Stimulated activated CD4-positive, alpha-beta T cell treated with anti-CD3 and anti-CD28 coated beads, Interleukin-12 subunit alpha, Interleukin-12 subunit beta, amount 100 ng/mL, for 24 hours (primary cell): ENCODE results near the gene PHGDH.
A peak's percentile ranks its signal among the peaks of the same experiment; 100 is the strongest.
"Not testable (repeated sequence)": the region's sequence is repeated elsewhere in the genome, so short reads cannot be mapped to it uniquely, and the experiment has no call there.

ENCODE experiments used
- DNase-seq, 2 experiments: peaks; one replicate each; pipeline ENCODE4 v3.0.0-alpha.2; 2020; ENCODE audit warnings: low read depth in 2 of 2

PHGDH gene

DNA sequence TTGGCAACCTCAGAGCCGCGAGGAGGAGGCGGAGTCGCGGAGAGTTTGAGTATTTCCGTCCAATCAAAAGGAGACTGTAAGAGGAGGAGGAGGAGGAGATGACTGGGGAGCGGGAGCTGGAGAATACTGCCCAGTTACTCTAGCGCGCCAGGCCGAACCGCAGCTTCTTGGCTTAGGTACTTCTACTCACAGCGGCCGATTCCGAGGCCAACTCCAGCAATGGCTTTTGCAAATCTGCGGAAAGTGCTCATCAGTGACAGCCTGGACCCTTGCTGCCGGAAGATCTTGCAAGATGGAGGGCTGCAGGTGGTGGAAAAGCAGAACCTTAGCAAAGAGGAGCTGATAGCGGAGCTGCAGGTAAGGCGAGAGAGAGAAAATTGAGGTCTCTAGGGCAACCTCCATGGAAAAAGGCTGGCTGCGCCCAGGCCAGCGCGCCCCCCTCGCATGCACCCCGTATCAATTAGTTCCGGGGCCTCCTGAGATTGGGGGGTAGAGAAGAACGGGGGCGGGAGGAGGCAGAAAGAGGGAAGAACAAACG is at the start of gene PHGDH:
TSS of gene PHGDH (plus strand) at position 131 of the 538 bp plus-strand sequence. CDS start at position 220, 89 bp downstream.
- peak; percentile 33 to 60 for DNase-seq

DNA sequence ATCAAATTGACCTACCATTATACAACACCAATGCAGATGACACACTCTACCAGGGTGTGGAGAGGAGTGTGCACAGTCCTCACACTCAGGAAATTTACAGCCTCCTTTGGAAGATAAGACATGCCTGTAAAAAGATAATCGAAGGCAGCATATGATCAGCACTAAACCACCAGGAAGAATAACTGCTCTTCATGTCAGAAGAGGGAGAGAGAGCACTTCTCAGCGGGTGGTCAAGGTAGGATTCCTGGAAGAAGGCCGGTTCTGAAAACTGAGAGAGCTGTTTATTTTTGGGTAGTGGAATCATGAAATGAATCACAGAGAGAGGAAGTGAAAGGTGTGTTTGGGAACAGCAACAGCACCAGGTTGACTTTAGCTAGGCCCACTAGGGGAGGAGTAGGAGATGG is 49.7 kb upstream of the PHGDH start:
- no peak for DNase-seq

DNA sequence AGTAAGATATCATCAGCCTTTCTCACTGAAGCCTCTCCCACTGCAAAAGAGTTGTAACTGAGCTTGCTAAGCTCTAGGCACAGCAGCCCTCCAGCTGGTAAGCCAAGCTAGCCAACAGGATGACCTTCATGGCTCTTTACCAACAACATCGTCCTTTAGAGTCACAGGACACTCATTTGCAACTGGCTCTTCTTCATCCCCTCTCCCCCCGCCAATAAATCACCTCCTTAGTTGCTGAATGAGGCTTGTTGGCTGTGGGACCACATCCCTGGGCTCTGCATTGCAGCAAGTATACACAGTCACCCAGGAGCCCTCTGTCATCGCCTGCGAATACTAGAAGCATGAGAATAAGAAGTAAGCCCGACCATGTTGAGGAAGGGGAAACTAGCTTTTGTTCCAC is 47.7 kb upstream of the PHGDH start:
- no peak for DNase-seq

DNA sequence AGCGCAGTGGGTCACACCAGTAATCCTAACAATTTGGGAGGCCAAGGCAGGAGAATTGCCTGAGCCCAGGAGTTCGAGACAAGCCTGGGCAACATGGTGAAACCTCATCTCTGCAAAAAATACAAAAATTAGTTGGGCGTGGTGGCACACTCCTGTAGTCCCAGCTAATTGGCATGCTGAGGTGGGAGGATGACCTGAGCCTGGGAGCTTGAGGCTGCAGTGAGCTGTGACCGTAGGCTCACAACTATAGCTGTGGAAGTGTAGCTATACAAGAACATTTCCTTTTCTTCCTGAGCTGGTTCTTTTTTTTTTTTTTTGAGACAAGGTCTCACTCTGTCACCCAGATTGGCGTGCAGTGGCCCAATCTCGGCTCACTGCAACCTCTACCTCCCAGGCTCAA is 44.6 kb upstream of the PHGDH start:
- DNase-seq: no peak

DNA sequence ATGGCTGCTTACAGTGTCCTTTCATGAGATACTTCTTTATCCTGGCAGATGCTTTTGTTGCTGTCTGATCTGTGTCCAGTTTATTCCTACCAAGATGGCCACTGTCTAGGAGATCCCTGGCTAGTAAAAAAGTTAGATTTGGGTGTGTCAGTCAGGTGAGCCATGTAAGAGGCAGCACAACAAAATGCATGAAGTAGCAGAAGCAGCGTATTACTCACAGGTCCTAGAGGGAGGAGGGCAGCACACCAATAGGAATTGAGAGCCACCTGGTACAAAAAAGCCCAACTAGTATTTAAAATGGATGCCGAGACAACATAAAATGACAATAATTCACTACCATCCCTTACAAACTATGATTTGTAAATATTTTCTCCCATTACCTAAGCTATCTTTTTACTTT is 40.8 kb upstream of the PHGDH start:
- DNase-seq: no peak

DNA sequence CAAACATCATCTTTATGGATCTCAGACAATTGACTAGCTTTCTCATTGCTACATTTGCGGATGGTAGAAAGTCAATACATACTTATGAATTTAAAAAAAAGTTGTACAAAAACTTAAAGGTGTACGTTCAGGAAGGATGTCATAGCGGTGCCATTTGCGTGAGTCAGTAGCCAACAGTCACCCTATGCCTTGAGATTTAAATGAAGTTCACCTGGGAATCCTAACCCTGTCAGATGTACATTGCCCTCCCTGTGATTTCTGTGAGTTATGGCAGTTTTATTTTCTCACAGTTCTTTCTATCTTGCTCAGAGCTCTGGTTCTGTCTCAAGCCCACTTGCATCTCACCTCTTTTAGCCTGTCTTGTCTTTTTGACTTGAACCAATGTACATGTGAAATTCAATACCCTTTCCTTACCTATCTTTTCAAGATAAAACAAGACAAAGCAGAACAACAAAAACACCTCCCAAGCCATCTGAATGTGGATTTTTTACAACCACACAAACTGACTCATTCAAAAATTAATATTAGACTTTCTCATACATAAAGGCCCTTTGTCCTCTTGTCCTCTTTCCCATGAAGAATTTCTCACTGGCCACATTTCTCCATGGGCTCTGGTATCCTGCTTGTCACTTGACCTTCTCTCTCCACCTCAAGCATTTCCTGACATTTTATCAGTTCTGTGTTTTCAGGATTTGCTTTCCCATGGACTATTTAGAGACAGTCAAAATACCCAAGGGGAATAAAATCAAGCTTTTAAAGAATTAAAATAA is 38.4 kb upstream of the PHGDH start:
- DNase-seq: no peak

DNA sequence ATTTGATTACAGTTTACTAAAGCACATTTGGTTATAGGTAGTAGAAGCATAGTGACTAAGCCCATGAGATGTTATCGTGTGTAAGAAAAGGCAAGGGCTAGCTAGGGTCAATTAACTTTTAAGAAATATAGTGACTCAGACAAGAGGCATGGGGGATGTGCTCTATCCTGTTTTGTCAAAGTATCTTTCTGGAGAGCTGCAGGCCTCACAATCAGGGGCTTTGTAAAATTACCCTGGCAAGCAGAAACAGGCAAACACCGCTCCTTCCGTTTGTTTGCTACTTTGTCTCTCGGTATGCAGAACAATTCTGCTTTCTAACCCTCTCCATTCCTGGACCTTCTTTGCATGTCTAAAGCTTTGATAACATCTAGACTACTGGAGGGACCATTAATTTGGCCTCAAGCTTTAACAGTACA is 37.6 kb upstream of the PHGDH start:
- no peak for DNase-seq

DNA sequence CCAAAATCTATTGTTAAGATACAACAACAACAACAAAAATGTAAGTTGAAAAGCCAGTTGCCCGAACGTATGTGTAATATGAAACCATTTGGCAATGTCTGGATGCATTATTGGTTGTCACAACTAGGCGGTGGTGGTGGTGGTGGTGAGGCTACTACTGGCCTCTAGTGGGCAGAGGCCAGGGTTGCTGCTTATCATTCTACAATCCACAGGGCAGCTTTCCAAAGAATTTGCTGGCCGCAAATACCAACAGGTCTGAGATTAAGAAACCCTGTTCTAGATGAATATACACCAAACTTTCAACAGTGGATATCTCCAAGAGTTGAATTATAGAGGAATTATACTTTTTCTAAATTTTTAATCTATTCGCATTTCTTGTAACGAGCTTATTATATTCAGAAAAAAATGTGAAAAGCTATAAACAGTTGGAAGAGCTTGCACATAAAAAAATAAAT is 36.9 kb upstream of the PHGDH start:
- DNase-seq: peak in 1 of 2 experiments; percentile 16

DNA sequence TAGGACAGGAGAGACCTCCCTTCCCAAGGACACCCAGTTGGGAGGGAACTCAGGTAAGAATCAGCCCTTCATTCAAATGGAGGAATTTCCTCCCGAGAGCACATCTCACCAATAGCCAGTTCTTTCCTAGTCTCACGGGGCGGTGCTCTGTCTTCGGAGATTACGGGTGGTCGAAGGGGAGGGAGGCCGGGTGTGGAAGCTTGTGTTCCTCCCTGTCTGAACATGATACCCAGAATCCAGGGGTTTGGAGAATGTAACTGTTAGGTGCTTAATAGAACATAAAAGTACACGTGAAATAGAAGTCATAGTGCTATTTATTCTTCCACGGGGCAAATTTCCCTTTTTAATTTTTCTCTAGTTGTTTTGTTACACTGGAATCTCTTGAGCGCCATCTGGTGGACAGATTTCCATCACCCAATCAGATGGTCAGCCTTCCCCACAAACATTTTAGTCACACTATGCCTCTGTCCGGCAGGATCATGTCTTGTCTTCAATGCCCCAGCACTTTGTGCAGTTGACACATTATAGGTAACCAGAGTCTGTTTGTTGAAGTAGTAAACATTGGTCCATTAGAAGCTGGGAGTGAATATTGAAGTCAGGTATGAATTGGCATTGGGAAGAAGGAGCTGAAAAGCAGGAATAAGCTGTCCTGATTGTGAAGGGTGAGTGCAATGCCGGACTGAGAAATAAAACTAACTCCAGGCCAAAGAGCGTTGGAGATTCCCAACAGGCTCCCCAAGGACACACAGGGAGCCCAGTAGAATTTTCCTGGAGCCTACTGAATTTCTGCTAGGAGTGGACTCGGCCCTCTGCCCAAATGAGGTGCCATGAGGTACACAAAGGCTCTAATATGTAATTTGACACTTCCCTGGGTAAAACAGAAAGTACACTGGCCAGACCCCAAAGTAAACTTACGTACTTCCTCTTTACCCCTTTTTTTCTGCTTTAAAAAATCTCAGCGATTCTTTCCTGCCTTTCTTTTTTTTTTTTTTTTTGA is 36.1 kb upstream of the PHGDH start:
- DNase-seq: peak; percentile 33 to 69

DNA sequence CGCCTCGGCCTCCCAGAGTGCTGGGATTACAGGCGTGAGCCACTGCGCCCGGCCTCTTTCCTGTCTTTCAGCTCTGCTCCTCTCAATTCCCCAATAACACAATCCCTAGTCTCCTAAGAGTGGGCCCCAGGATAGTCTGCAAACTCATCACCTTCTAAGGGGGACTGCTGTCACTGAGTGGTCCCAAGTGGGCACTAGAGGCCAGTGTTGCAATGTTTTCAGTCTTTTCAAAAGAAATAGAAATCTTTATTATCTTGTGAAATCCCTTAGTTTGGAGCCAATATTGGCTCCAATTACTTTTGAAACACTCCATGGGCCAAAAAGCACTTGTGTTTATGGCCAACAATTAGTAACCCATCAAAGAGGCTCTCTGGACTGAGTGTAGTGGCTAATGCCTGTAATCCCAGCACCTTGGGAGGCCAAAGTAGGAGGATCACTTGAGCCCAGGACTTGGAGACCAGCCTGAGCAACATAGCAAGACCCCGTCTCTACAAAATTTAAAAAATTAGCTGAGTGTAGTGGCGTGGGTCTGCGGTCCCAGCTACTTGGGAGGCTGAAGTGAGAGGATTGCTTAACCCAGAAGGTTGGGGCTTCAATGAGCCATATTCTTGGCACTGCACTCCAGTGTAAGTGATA is 35.0 kb upstream of the PHGDH start:
- DNase-seq: no peak

DNA sequence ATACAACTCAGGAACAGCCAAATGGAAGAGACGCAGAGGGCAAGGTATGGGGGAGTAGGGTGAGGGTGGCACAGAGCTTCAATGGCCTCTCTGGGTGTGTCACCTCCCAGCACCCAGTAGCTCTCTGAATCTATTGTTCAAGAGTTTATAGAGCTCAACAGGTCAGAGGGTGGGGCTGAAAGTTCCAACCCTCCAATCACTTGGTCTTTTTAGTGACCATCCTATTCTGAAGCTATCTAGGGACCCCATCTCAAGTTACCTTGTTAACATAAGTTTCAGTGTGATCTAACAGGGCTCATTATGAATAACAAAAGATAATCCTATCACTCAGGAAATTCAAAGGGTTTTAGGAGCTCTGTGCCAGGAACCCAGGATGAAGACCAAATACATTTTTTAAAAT is 32.5 kb upstream of the PHGDH start:
- DNase-seq: no peak

DNA sequence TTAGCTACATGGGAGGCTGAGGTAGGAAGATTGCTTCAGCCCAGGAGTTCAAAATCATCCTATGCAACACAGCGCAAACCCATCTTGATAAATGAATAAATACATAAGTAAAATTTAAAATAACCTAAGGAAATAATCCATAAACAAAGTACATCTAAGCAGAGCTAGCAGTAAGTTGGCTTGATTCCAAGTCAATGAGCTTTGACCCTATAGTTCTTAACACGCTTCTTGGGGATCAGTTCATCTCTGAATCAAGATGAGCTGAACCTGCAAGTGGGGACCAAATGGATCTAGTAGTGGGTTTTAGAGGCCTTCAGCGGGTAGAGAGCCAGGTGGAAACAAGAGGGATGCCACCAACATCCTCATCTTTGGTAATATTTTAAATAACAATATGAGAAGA is 31.5 kb upstream of the PHGDH start:
- no peak for DNase-seq

DNA sequence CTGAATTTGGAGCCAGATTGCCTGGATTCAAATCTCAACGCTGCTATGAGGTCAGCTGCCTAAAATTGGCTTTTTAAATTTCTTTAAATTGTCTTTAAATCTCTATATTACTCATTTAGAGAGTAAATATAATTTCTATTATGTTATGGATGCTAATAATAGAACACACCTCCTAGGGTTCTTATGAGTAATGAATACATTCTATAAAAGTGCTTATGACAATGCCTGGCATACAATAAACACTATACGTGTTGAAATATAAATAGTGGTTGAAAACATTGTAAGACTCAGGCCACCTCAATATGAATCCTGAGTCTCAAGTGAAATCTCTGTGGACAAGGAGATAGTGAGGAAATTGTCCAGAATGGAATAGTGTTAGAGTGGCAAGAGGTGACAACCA is 31.0 kb upstream of the PHGDH start:
- no peak for DNase-seq

DNA sequence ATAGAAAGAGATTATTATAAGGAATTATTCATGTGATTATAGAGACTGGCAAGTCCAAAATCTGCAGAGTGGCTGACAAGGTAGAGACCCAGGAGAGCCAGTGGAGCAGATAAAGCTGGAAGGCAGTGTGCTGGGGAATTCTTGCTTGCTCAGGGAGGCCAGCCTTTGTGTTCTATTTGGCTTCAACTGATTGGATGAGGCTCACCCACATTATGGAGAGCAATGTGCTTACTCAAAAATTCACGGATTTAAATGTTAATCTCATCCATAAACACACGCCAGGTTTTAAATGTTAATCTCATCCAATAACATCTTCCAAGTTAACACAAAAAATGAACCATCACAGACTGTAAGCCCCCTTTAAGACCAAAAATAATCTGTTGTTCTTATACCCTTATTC is 30.2 kb upstream of the PHGDH start:
- DNase-seq: no peak

DNA sequence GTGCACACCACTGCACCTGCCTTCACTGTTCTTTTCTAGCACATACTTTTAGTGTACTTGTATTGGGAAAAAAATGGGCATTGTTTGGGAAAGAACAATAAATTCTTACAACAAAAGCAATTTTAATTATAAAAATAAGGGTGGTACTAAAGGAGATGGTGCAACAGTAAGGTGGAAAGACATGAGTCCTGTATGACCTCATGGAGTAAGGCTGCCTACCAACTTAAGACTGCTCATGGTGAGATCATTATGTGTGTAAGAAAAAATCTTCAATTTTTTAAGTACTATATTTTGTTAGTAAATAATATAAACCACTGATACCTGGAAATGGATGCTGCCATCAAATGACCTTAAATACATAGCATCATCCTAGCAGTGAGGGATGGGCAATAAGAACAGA is 29.6 kb upstream of the PHGDH start:
- no peak for DNase-seq

DNA sequence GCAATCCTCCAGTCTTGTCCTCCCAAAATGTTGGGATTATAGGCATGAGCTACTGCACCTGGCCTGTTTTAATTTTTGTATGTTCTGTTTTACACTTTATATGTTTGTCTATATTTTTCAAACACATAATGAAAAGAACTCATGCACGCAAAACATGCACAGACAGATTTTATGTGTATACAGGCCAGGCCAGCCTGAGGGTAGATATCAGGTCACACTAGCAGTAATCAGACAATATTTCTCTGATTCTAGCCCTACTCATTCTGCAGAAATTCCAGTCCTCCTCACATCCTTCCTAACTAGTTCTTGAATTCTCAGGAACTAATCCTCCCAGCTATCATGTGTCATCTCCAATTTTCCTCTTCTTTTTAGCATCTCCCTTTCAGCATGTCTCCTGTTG is 27.8 kb upstream of the PHGDH start:
- no peak for DNase-seq

DNA sequence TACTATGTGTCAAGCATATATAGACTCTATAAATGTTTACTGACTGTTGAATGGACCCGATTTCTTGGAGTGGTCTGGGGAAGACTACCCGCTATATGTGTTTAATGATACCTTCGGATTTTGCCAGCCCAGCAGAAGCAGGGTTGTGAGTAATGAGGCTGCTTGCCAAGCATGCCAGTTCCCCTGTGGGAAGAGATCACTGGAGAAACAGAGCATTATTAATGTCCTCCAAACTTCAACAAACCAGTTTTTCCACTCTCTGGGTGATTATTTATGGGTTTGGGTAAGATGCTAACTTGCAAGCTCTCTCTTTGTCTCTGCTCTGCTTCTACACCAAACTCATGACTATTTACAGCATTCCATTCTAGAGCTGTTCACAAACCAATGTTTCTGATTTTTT is 25.1 kb upstream of the PHGDH start:
- DNase-seq: no peak

DNA sequence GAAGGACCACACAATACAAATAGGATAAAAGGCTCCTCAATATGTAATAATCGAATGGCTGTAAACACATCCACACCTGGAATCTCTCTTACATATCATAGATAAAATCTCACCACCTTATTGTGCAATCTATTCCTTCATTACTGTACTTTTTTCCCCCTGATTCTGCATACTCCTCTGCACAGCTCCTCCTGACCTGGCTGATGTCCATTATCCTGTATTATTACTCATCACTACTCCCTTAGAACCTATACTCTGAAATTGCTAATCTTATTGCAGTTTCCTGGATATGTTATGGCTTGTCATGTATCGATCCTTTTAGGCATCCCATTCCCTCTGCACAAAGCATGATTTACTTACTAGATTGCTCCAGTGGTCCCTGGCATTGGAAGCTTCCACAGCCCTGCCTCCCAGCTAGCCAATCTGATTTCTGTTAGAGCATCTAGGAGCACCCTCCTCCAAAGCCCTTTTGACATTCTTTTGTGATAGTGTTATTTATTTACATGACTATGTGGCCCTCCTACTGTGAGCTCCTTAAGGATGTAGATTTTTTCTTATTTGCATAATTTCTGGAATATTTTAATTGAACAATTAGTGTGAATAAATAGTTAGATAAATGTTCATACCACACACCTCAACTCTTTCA is 24.2 kb upstream of the PHGDH start:
- no peak for DNase-seq

DNA sequence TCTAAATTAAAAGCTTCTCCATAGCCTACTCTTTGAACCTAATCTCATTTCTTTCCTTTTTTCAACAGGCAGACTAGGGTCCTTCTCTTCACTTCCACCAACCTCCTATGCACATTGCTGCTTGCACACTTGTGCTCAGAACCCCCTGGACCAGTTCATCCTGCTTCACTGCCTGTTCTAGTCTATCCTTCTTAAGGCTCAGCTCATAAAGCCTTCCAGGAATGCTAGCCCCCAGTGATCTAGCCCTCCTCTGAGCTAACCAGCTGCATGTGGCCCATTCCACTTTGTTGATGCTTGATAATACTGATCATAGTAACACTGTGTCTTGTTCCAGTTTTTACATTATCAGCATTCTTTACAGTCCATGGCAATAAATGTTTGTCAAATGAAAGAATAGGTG is 22.9 kb upstream of the PHGDH start:
- DNase-seq: no peak

DNA sequence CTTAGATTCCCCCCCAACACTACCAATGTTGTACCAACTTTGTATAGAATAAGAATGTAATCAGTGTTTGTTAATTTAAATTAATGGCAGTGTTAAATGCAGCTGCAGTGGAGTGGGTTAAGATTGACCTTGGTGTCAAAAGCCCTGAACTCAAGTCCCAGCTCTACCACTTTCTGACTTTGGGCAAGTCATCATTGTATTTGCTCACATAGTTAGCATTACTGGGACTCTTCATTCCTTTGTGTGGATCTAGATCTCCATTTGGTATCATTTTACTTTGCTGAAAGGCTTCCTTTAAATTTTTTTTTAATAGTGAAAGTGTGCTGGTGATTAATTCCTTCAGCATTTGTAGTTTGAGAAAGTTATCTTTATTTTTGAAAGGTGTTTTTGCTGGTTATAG is 22.2 kb upstream of the PHGDH start:
- DNase-seq: no peak

DNA sequence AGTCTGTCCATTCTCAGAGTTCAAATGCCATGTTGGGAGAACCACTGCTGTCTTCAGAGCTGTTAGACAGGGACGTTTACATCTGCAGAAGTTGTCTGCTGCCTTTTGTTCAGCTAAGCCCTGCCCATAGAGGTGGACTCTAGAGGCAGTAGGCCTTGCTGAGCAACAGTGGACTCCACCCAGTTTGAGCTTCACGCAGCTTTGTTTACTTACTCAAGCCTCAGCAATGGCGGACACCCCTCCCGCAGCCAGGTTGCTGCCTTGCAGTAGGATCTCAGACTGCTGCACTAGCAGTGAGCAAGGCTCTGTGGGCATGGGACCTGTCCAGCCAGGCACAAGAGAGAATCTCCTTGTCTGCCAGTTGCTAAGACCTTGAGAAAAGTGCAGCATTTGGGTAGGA is 14.9 kb upstream of the PHGDH start:
- DNase-seq: not testable (repeated sequence)
